ENCODE measurements around the gene PATL1. TPM values are rescaled to one million over a fixed set of nuclear protein-coding genes. Genes with fewer than 3 reads are reported as not detected.
"Not testable (repeated sequence)": the region's sequence is repeated elsewhere in the genome, so short reads cannot be mapped to it uniquely, and the experiment has no call there.

PATL1 gene
- 10 to 100 TPM in 1 of 6 donors, 1 to 10 TPM in 5; 3.3 to 11.9 (median 6.2) TPM for polyA plus RNA-seq (ENCODE audit: low read depth in 6 of 6)

- peak within 1 kb of the TSS; percentile 99 to 100 (median 100) for H3K27ac Mint-ChIP-seq
- H3K4me3 Mint-ChIP-seq: peak within 1 kb of the TSS; percentile 94 to 99 (median 98)
- ATAC-seq (ENCODE audit: low read depth in 2 of 2) (peak; percentile 80 to 81), DNase-seq (peak; percentile 99)
- peaks cover 31 to 47% (median 35%) of the 10 kb centered on the region in 3 donors for H3K4me1 Mint-ChIP-seq
- H3K27me3 Mint-ChIP-seq: no peaks in the 10 kb centered on the region
- H3K36me3 Mint-ChIP-seq: peaks cover 0 to 6% of the 10 kb centered on the region in 2 donors
- H3K9me3 Mint-ChIP-seq: no peaks in the 10 kb centered on the region
Observed at GRCh38 chr11:59668950-59669610, at the start of gene PATL1. PATL1 (minus strand) TSS chr11:59669037; CDS start chr11:59668895, 142 bp downstream.

DNA sequence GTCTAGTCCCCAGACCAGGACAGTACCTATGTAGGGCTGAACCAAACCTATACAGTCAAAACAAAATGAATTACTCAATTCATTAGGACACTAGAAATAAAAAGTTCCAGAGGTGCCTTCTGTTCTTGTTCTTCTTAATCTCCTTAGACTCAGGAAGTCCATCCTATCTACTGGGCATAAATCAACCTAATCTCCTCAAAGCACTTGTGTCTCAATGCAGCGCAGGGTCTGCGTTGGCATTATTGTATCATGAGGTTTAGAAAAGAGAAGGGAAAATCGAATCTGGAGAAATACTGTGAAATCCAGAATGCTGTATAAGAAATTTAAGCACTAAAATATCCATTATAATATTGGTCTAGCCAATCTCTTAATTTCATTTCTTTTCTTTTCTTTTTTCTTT, 47.2 kb upstream of the PATL1 start:
- no peak overlapping the region for H3K4me3 Mint-ChIP-seq
- no peak overlapping the region for H3K27ac Mint-ChIP-seq
- no peaks in the 10 kb centered on the region for H3K4me1 Mint-ChIP-seq
- no peaks in the 10 kb centered on the region for H3K36me3 Mint-ChIP-seq
- DNase-seq (no peak), ATAC-seq (ENCODE audit: low read depth in 2 of 2) (no peak)
- peaks cover 20 to 47% (median 43%) of the 10 kb centered on the region in 3 donors for H3K27me3 Mint-ChIP-seq
- H3K9me3 Mint-ChIP-seq: no peaks in the 10 kb centered on the region

GRCh38 chr11:59713745-59714144, 44.9 kb upstream of the PATL1 start, which contains the start of gene OR10V1:
OR10V1 (minus strand) TSS chr11:59713845; CDS start chr11:59713845, 0 bp downstream.
- Mint-ChIP-seq H3K36me3 (no peaks in the 10 kb centered on the region), H3K4me1 (no peaks in the 10 kb centered on the region), H3K27me3 (peaks cover 16 to 37% (median 29%) of the 10 kb centered on the region in 3 donors), H3K27ac (no peak within 1 kb of the TSS), H3K9me3 (no peaks in the 10 kb centered on the region), H3K4me3 (no peak within 1 kb of the TSS)
- no peak for DNase-seq
- ATAC-seq (ENCODE audit: low read depth in 2 of 2): no peak

- DNase-seq: no peak
- Mint-ChIP-seq H3K4me1 (no peaks in the 10 kb centered on the region), H3K27ac (no peak overlapping the region), H3K27me3 (peaks cover 30 to 41% (median 33%) of the 10 kb centered on the region in 3 donors), H3K4me3 (no peak overlapping the region), H3K9me3 (no peaks in the 10 kb centered on the region), H3K36me3 (no peaks in the 10 kb centered on the region)
- no peak for ATAC-seq (ENCODE audit: low read depth in 2 of 2)
Observed at GRCh38 chr11:59710136-59710847, 41.5 kb upstream of the PATL1 start.

- H3K27me3 Mint-ChIP-seq: peaks cover 27 to 38% (median 30%) of the 10 kb centered on the region in 3 donors
- peak overlapping the region in 1 of 8 donors; percentile 56 for H3K4me3 Mint-ChIP-seq
- peaks cover 0 to 12% (median 3%) of the 10 kb centered on the region in 7 donors for H3K9me3 Mint-ChIP-seq
- H3K4me1 Mint-ChIP-seq: no peaks in the 10 kb centered on the region
- no peak for DNase-seq
- peak overlapping the region in 1 of 6 donors; percentile 15 for H3K27ac Mint-ChIP-seq
- H3K36me3 Mint-ChIP-seq: no peaks in the 10 kb centered on the region
- ATAC-seq (ENCODE audit: low read depth in 2 of 2): no peak
Observed at GRCh38 chr11:59708537-59708936, 39.7 kb upstream of the PATL1 start.

- DNase-seq (no peak), ATAC-seq (ENCODE audit: low read depth in 2 of 2) (no peak)
- no peak overlapping the region for H3K4me3 Mint-ChIP-seq
- H3K4me1 Mint-ChIP-seq: no peaks in the 10 kb centered on the region
- peaks cover 18 to 28% (median 23%) of the 10 kb centered on the region in 3 donors for H3K27me3 Mint-ChIP-seq
- H3K9me3 Mint-ChIP-seq: peaks cover 0 to 12% (median 3%) of the 10 kb centered on the region in 7 donors
- H3K27ac Mint-ChIP-seq: no peak overlapping the region
- no peaks in the 10 kb centered on the region for H3K36me3 Mint-ChIP-seq
Observed at GRCh38 chr11:59707371-59707770, 38.5 kb upstream of the PATL1 start.

- ATAC-seq (ENCODE audit: low read depth in 2 of 2): no peak
- Mint-ChIP-seq H3K27me3 (peaks cover 18 to 29% (median 28%) of the 10 kb centered on the region in 3 donors), H3K4me3 (no peak overlapping the region), H3K9me3 (peaks cover 0 to 12% (median 3%) of the 10 kb centered on the region in 7 donors), H3K27ac (no peak overlapping the region), H3K36me3 (no peaks in the 10 kb centered on the region), H3K4me1 (no peaks in the 10 kb centered on the region)
- no peak for DNase-seq
Observed at GRCh38 chr11:59706518-59707285, 37.9 kb upstream of the PATL1 start.

DNA sequence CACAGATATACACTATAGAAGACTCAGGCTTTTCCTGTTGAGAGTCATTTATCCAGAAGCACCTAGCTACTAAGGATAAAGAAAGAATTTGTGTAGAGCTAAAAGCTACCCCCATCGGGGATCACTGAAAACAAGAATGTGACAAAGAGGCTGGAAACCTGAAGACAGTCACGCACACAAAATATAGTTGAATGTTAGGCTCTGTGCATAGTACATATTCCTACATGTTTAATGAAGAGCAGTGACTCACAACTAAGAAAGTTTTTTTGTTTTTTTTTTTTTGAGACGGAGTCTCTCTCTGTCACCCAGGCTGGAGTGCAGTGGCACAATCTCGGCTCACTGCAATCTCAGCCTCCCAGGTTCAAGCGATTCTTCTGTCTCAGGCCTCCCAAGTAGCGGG, 36.5 kb upstream of the PATL1 start:
- H3K4me1 Mint-ChIP-seq: no peaks in the 10 kb centered on the region
- ATAC-seq (ENCODE audit: low read depth in 2 of 2) (no peak), DNase-seq (no peak)
- H3K27ac Mint-ChIP-seq: no peak overlapping the region
- H3K9me3 Mint-ChIP-seq: peaks cover 0 to 12% (median 3%) of the 10 kb centered on the region in 7 donors
- H3K4me3 Mint-ChIP-seq: no peak overlapping the region
- peaks cover 18 to 29% (median 28%) of the 10 kb centered on the region in 3 donors for H3K27me3 Mint-ChIP-seq
- peaks cover 0 to 4% of the 10 kb centered on the region in 2 donors for H3K36me3 Mint-ChIP-seq

DNA sequence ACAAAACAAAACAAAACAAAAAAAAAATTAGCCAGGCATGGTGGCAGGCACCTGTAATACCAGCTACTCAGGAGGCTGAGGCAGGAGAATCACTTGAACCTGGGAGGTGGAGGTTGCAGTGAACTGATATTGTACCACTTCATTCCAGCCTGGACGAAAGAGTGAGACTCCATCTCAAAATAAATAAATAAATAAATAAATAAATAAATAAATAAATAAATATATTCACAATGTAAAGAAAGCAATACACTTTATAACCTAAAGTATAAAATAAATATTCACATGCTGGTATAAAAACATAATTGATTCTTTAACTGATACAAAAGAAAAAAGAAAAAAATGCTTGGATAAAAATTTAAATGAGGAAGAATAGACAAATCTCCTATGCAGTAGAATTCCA, 34.7 kb upstream of the PATL1 start:
- H3K36me3 Mint-ChIP-seq; H3K4me1 Mint-ChIP-seq; H3K4me3 Mint-ChIP-seq; ATAC-seq (ENCODE audit: low read depth in 2 of 2); DNase-seq; H3K27ac Mint-ChIP-seq: not testable (repeated sequence)
- Mint-ChIP-seq H3K27me3 (peaks cover 15 to 28% (median 25%) of the 10 kb centered on the region in 3 donors), H3K9me3 (peaks cover 0 to 12% (median 3%) of the 10 kb centered on the region in 7 donors)

DNA sequence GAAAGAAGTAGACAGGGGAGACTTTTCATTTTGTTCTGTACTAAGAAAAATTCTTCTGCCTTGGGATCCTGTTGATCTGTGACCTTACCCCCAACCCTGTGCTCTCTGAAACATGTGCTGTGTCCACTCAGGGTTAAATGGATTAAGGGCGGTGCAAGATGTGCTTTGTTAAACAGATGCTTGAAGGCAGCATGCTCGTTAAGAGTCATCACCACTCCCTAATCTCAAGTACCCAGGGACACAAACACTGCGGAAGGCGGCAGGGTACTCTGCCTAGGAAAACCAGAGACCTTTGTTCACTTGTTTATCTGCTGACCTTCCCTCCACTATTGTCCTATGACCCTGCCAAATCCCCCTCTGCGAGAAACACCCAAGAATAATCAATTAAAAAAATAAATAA, 31.3 kb upstream of the PATL1 start:
- ATAC-seq (ENCODE audit: low read depth in 2 of 2); H3K4me1 Mint-ChIP-seq; DNase-seq; H3K27ac Mint-ChIP-seq; H3K4me3 Mint-ChIP-seq; H3K36me3 Mint-ChIP-seq: not testable (repeated sequence)
- Mint-ChIP-seq H3K9me3 (peaks cover 4 to 14% (median 7%) of the 10 kb centered on the region in 7 donors), H3K27me3 (peaks cover 4 to 14% (median 14%) of the 10 kb centered on the region in 3 donors)

DNA sequence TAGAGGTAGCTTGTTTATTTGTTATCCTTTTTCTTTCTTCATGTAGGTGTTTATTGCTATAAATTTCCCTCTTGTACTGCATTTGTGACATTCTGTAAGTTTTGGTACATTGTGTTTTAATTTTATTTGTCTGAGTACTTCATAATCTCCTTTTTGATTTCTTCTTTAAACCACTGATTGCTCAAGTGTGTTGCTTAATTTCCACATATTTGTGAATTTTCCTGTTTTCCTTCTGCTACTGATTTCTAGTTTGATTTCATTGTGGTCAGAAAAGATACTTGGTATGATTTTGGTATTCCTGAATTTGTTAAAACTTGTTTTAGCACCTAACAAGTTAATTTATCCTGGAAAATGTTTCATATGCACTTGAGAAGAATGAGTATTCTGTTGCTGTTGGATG, 29.7 kb upstream of the PATL1 start:
- ATAC-seq (ENCODE audit: low read depth in 2 of 2) (no peak), DNase-seq (no peak)
- Mint-ChIP-seq H3K4me3 (no peak overlapping the region), H3K27ac (no peak overlapping the region), H3K36me3 (peaks cover 0 to 8% of the 10 kb centered on the region in 2 donors), H3K4me1 (no peaks in the 10 kb centered on the region), H3K27me3 (peaks cover 0 to 7% (median 6%) of the 10 kb centered on the region in 3 donors), H3K9me3 (peaks cover 4 to 17% (median 14%) of the 10 kb centered on the region in 7 donors)

DNA sequence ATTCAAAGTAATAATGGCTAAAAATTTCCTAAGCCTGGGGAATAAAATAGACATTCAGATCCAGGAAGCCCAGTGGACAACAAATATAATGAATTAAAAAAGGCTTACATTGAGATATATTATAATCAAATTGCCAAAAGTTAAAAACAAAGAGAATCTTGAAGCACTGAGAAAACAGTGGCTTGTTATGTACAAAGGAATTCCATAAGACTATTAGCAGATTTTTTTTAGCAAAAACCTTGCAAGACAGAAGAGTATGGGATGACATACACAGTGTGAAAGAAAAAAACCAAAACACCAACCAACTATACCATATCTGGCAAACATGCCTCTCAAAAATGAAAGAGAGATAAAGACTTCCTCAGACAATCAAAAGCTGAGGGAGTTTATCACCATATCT, 24.1 kb upstream of the PATL1 start:
- no peak overlapping the region for H3K27ac Mint-ChIP-seq
- H3K27me3 Mint-ChIP-seq: peaks cover 6 to 18% (median 17%) of the 10 kb centered on the region in 3 donors
- H3K4me3 Mint-ChIP-seq: no peak overlapping the region
- H3K4me1 Mint-ChIP-seq: no peaks in the 10 kb centered on the region
- H3K9me3 Mint-ChIP-seq: peaks cover 16 to 46% (median 26%) of the 10 kb centered on the region in 7 donors
- DNase-seq (no peak), ATAC-seq (ENCODE audit: low read depth in 2 of 2) (no peak)
- peaks cover 10 to 16% of the 10 kb centered on the region in 2 donors for H3K36me3 Mint-ChIP-seq

GRCh38 chr11:59691156-59691555, 22.3 kb upstream of the PATL1 start:
- Mint-ChIP-seq H3K9me3 (peaks cover 16 to 46% (median 26%) of the 10 kb centered on the region in 7 donors), H3K27me3 (peaks cover 6 to 28% (median 17%) of the 10 kb centered on the region in 3 donors), H3K27ac (no peak overlapping the region), H3K4me3 (no peak overlapping the region), H3K36me3 (peaks cover 10 to 16% of the 10 kb centered on the region in 2 donors), H3K4me1 (no peaks in the 10 kb centered on the region)
- DNase-seq (no peak), ATAC-seq (ENCODE audit: low read depth in 2 of 2) (no peak)
